Stimulated activated CD4-positive, alpha-beta T cell treated with anti-CD3 and anti-CD28 coated beads, Interleukin-2, amount 100 ng/mL, for 4 hours (primary cell): Measurements from ENCODE around the gene TBC1D24.
"Not testable (repeated sequence)": the region's sequence is repeated elsewhere in the genome, so short reads cannot be mapped to it uniquely, and the experiment has no call there.

Experiments
- DNase-seq: peaks from one replicate; pipeline ENCODE4 v3.0.0-alpha.2; 2020; ENCODE audit warnings: low read depth

The TBC1D24 gene

GRCh38 chr16:2474877-2475412 is at the start of gene TBC1D24:
TSS of gene TBC1D24 (plus strand) at chr16:2475127. CDS start at chr16:2496149, 21,022 bp downstream.
- peak; percentile 62 for DNase-seq

GRCh38 chr16:2425825-2426430 is 49.0 kb upstream of the TBC1D24 start:
- DNase-seq, result no peak

- no peak for DNase-seq
Observed at GRCh38 chr16:2426941-2427361, 48.0 kb upstream of the TBC1D24 start.

GRCh38 chr16:2427526-2427925 is 47.4 kb upstream of the TBC1D24 start:
- no peak for DNase-seq

GRCh38 chr16:2428051-2428783 is 46.7 kb upstream of the TBC1D24 start:
- DNase-seq, result no peak

- DNase-seq, result no peak
Observed at GRCh38 chr16:2428784-2429033, 46.2 kb upstream of the TBC1D24 start.

- peak; percentile 97 for DNase-seq
Observed at GRCh38 chr16:2429034-2429770, 45.7 kb upstream of the TBC1D24 start, which contains the start of gene CCNF. TSS of gene CCNF (plus strand) at chr16:2429447. CDS start at chr16:2429482, 35 bp downstream.

- no peak for DNase-seq
Observed at GRCh38 chr16:2429771-2430663, 44.9 kb upstream of the TBC1D24 start.

GRCh38 chr16:2432286-2432685 is 42.6 kb upstream of the TBC1D24 start:
- DNase-seq, result no peak

- DNase-seq, result no peak
Observed at GRCh38 chr16:2432801-2433505, 42.0 kb upstream of the TBC1D24 start.

GRCh38 chr16:2435236-2435635 is 39.7 kb upstream of the TBC1D24 start:
- DNase-seq, result not testable (repeated sequence)

- no peak for DNase-seq
Observed at GRCh38 chr16:2436110-2436509, 38.8 kb upstream of the TBC1D24 start.

- no peak for DNase-seq
Observed at GRCh38 chr16:2437032-2437790, 37.7 kb upstream of the TBC1D24 start.

- no peak for DNase-seq
Observed at GRCh38 chr16:2438121-2438520, 36.8 kb upstream of the TBC1D24 start.

- no peak for DNase-seq
Observed at GRCh38 chr16:2439598-2439997, 35.3 kb upstream of the TBC1D24 start.

- DNase-seq, result not testable (repeated sequence)
Observed at GRCh38 chr16:2441143-2441804, 33.7 kb upstream of the TBC1D24 start.

- no peak for DNase-seq
Observed at GRCh38 chr16:2443555-2443954, 31.4 kb upstream of the TBC1D24 start.

GRCh38 chr16:2447920-2448583 is 26.9 kb upstream of the TBC1D24 start:
- DNase-seq, result no peak

- DNase-seq, result no peak
Observed at GRCh38 chr16:2449118-2449517, 25.8 kb upstream of the TBC1D24 start.
